Ramos (cell line): ENCODE results near the gene HIF1A.
"Not testable (repeated sequence)": the region's sequence is repeated elsewhere in the genome, so short reads cannot be mapped to it uniquely, and the experiment has no call there.

Experiments used
- in situ Hi-C: fragments of 300-500 bp; cut with MboI; formaldehyde crosslinking; loops from one replicate; pipeline ENCODE4 v1.14.3; 2022; ENCODE audit warnings: low sequenced_read_pairs; ENCODE audit not compliant: unreplicated experiment

The HIF1A gene

GRCh38 chr14:61694830-61695694 is at the start of gene HIF1A:
TSS of gene HIF1A (plus strand) at chr14:61695513. CDS start at chr14:61695805, 292 bp downstream.
- in situ Hi-C loops = no loop called here

DNA sequence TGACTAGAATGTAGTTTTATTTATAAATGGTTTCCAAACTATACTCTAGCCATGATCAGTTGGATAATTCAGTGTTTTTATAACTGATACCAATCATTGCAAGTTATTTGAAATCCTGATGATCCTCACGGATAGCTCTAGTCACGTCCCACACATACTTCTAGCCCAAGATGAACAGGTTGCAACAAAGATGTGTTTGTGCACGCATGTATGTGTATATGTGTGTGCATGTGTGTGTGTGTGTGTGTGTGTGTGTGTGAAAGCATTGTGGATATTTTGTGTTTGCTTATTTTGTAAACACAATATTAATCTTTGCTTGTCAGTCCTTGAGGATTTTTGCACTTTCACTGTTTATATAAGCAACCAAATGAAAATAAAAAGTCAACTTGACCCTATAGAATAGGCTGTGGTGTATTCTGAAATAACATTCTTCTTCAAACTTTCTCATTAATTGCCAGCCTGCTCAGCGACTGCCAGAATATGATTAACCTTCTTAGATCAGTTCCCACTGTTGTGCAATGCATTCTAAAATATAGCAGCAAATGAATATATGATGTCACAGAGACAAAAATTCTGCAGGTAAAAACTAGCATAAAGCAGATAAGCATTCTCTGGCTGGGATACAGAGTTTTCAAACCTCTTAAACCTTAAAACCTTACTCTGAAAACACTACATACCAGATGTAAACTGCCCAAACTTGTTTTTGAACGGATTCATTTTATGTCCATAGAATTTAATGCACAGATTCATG is 48.8 kb upstream of the HIF1A start:
- in situ Hi-C loops = no loop called here

DNA sequence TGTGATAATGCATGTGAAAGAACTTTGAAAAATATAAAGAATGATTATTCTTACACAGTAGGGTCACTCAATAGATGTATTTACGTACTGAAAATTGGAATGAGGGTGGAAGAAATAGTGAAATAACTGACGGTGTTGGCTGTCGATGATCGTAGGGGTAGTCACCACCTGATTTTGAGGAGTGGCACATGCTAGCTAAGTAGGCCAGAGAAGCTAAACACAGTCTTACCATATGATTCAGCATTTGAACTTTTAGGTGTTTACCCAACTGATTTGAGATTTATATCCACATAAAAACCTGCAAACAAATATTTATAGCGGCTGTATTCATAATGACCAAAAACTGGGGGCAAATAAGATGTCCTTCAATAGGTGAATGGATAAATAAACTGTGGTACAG is 47.6 kb upstream of the HIF1A start:
- in situ Hi-C loops = no loop called here

DNA sequence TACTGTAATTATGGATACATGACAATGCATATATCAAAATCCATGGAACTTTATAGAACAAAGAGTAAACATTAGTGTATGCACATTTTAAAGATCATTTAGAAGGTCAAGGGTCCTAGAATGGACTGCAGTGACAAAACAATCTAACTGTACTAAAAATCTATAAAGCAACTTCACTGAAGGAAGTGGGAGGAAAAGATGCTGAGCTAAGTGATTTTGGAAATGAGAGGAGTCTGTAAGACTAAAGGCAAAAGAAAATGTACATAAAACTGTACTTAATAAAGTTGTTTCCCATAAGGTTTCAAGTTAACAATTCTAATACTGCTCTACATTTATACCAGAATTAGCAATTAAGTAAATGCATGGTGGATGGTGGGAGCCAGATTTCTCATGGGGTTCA is 46.9 kb upstream of the HIF1A start:
- in situ Hi-C loops = no loop called here

- in situ Hi-C loops = no loop called here
Observed at GRCh38 chr14:61649283-61649682, 46.0 kb upstream of the HIF1A start.

DNA sequence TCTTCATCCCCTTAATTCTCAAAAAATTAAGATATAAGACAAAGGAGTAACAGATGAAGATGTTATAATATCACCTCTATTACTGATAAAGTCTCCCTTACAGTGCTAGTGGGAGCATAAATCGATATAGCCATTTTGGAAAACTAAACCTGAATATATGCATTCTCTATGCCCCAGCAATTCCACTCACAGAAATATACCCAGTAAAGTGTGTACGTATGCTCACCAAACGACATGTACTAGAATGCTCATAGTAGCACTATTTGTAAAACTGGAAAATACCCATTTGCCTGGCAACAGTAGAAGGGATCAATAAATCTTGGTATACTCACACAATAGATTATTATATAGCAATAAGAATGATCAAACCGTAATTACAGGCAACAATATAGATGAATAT is 44.0 kb upstream of the HIF1A start:
- in situ Hi-C loops = no loop called here

DNA sequence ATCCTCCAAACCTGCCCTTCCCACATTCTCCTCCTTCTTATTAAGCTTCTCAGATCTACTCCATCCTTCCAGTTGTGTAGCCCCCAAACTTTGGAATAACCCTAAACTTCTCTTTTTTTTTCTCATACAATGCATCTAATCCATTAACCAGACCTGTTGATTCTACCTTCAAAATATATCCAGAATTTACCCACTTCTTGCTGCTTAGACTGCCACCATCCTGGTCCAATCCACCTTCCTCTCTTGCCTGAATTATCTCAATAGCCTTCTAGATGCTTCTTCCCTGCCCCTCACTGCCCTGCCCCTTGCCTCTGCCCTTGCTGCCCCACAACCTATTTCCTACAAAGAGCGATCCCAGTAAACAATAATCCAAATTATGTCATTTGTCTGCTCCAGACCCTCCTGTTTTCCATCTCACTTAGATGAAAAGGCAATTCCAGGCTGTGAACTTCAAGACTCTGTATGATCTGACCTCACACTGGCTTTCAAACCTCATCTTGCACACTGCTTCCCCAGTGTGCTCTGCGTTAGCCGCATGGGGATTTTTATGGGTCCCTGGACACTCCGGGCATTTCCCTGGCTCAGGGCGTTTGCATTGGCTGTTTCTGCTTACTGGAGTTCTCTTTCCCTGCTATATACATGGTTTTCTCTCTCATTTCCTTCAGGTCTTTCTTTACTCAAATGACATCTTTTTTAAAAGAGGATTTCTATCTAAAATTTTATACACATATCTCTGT is 42.6 kb upstream of the HIF1A start:
- in situ Hi-C loops = no loop called here

- in situ Hi-C loops = no loop called here
Observed at GRCh38 chr14:61653507-61653906, 41.8 kb upstream of the HIF1A start.

DNA sequence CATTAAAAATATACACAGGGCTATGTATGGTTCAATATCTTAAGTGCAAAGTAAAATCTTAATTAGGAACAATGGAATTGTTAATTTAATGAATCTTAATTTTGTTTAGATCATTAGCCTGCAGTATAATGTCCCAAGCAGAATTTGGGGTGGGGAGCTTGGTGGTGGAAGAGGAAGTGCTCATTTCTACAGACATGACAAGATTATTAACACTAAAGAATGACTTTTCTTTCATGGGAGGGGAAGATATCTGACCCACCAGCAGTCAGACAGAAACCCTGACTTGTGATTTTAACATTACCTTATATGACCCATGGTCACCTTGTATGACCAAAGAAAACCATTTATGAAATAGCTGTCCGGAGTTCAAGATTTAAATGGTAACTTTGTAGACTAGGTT is 41.3 kb upstream of the HIF1A start:
- in situ Hi-C loops = no loop called here

- in situ Hi-C loops = no loop called here
Observed at GRCh38 chr14:61655777-61656176, 39.5 kb upstream of the HIF1A start.

GRCh38 chr14:61656341-61656740 is 39.0 kb upstream of the HIF1A start:
- in situ Hi-C loops = no loop called here

GRCh38 chr14:61658111-61658510 is 37.2 kb upstream of the HIF1A start:
- in situ Hi-C loops = not testable (repeated sequence)

- in situ Hi-C loops = no loop called here
Observed at GRCh38 chr14:61659582-61659981, 35.7 kb upstream of the HIF1A start.

DNA sequence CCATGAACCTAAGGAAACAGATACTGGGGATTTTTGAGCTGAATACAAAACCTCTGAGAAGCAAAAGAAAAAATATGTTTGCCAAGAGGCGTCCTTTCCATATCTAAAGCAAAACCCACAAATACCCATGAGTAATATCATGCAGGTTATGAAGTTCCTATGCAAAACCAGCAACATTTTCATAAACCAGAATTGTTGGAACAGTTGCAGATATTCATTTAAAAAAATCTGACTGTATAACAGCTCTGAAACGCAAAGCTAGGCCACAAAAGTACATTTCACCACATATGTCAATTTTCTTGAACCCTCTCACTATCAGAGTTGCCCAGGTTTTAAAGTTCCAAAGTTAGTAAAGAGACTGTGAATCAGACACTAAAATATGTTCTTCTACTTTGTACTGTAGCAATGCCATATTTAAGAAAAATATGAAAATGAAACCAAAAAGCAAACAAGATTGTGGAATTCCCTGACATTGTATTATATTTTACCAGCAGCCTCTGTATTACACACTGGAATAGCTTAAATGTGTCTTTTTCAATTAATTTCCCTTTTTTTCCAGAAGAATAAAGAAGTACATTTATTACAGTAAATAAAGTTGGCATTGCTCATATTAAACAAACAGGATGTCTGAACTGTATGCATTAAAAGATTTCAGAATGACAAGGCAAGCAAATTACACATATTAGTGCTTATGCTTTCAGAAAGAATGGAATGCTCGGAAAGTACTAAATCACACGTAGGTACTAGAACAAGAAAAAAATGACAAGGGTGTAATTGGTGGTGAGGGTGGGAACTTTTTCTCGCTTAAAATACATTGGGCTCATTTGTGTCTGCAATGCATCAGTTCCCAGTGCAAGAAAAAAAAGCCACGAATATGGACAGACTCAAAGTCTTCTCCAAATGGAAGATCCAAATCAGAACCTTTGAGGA is 33.6 kb upstream of the HIF1A start:
- in situ Hi-C loops = no loop called here

DNA sequence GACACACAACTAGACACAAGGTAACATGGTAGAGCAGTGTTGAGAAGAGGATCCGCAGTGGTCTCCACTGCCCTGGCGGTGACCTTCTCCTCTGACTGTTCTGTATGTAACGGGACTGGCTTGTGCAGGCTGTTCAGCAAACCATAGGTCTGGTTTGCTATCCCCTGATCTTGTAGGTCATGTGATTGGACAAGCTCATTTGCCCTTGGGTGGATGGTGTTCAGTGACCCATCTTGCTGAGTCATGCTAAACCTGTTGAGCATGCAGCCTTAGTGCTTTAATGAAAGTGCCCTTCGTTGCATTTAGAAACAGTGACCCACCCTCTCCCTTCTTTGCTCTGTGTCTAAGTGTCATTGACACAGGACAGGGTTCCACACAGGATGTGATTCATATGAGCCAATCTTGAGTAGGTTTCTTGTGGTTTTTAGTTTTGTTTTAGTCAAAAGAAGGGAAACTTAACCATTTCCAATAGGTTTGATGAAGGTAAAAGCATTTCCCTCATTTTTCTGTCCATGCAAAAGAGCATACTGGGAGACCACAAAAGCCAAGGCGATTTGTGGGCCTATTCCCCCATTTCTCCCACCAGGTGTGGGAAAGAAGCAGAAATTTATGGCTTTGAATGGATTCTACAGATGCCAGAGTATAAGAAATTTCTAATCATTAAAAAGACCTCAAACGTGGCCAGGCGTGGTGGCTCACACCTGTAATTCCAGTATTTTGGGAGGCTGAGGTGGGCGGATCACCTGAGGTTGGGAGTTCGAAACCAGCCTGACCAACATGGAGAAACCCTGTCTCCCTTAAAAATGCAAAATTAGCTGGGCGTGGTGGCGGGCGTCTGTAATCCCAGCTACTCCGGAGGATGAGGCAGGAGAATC is 32.6 kb upstream of the HIF1A start:
- in situ Hi-C loops = no loop called here

GRCh38 chr14:61663312-61663979 is 31.9 kb upstream of the HIF1A start:
- in situ Hi-C loops = no loop called here

DNA sequence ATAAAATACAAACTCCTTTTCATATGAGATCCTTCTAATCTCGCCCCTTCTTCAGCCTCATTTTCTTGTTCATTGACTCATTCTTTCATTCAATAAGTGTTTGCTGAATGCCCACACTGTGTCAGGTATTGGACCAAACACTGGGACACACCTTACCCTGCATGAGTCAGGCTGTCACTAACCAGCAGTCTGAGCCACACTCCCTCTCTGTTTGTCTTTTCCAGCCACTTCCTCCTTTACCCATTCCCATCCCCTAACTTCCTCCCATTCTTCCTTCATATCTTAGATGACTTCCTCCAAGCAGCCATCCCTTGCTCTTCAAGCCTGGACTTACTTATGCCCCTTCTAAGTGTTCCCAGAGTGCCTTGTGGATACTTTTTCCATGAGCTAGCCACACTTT is 27.0 kb upstream of the HIF1A start:
- in situ Hi-C loops = no loop called here

DNA sequence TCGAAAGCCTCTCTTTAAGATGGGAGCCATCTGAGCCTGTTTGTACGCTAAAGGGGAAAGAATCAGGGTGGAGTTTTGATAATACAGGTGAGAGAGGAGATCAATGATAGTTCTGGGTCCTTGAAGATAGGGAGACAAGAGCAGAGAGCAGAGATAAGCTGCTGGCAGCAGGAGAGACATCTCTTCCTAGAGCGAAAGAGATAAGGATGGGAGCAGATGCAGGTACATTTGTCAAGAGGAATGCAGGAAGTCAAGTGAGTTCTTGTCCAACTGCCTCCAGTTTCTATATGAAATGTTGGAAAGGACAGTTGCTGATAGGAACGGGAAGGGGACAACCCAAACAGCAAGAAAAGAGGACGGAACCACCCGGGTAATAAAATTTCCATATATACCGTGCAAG is 24.7 kb upstream of the HIF1A start:
- in situ Hi-C loops = no loop called here
